K562 (cell line): ENCODE results near the gene CHPF. TPM values are rescaled to one million over a fixed set of nuclear protein-coding genes. Genes with fewer than 3 reads are reported as not detected.

Experiments used
- CHD4 ChIP-seq: fragments of 200-600 bp; sonication (generic); IDR thresholded peaks from 3 replicates; pipeline ENCODE4 v1.6.1; 2012; ENCODE audit warnings: low read depth, mild to moderate bottlenecking, mixed read lengths, low read length, inconsistent platforms; ENCODE audit not compliant: insufficient read depth, insufficient replicate concordance, poor library complexity, severe bottlenecking
- DPF2 ChIP-seq: fragments of 450-650 bp; IDR thresholded peaks from 2 replicates; pipeline ENCODE4 v1.6.1; 2016
- ETS1 ChIP-seq: conservative IDR thresholded peaks from 2 replicates; pipeline ENCODE4 v1.6.1; 2011; ENCODE audit warnings: low read depth, mild to moderate bottlenecking, low read length; ENCODE audit not compliant: control insufficient read depth
- ETS2 ChIP-seq: IDR thresholded peaks from 2 replicates; pipeline ENCODE4 v1.6.1; 2016; ENCODE audit warnings: borderline replicate concordance, missing genetic modification characterization, mild to moderate bottlenecking, moderate library complexity, missing compliant biosample characterization; ENCODE audit not compliant: poor library complexity, severe bottlenecking
- EWSR1 ChIP-seq: fragments of 450-650 bp; IDR thresholded peaks from 2 replicates; pipeline ENCODE4 v1.6.1; 2018; ENCODE audit warnings: borderline replicate concordance, mild to moderate bottlenecking, low read depth, moderate library complexity; ENCODE audit not compliant: partially characterized antibody
- FOXK1 ChIP-seq: sonication (generic); formaldehyde crosslinking; IDR thresholded peaks from 2 replicates; pipeline ENCODE4 v1.8.0; 2022; ENCODE audit warnings: missing genetic modification reagents, mild to moderate bottlenecking, borderline replicate concordance
- NFRKB ChIP-seq: fragments of 450-650 bp; IDR thresholded peaks from 2 replicates; pipeline ENCODE4 v1.6.1; 2016; ENCODE audit warnings: low read depth
- PCBP2 ChIP-seq: fragments of 200-400 bp; formaldehyde crosslinking; IDR thresholded peaks from 2 replicates; pipeline ENCODE4 v1.6.1; 2018; ENCODE audit warnings: low read length, low read depth, mild to moderate bottlenecking, moderate library complexity; ENCODE audit not compliant: poor library complexity, severe bottlenecking
- PTTG1 ChIP-seq: fragments of 450-650 bp; IDR thresholded peaks from 2 replicates; pipeline ENCODE4 v1.6.1; 2016; ENCODE audit warnings: low read depth, mild to moderate bottlenecking, missing genetic modification characterization, missing compliant biosample characterization
- SP2 ChIP-seq: IDR thresholded peaks from 2 replicates; pipeline ENCODE4 v1.6.1; 2011; ENCODE audit warnings: mild to moderate bottlenecking, low read depth, low read length, moderate library complexity; ENCODE audit not compliant: poor library complexity, severe bottlenecking; ENCODE audit errors: extremely low read depth
- TGIF2 ChIP-seq: sonication (generic); formaldehyde crosslinking; IDR thresholded peaks from 2 replicates; pipeline ENCODE4 v1.8.1; 2022; ENCODE audit warnings: mild to moderate bottlenecking, missing genetic modification reagents, moderate library complexity
- ZBTB1 ChIP-seq: sonication (generic); formaldehyde crosslinking; IDR thresholded peaks from 2 replicates; pipeline ENCODE4 v1.8.1; 2023; ENCODE audit warnings: missing genetic modification reagents, low read depth, mild to moderate bottlenecking, borderline replicate concordance
- ZNF124 ChIP-seq: sonication (generic); formaldehyde crosslinking; IDR thresholded peaks from 2 replicates; pipeline ENCODE4 v1.8.1; 2022; ENCODE audit warnings: missing genetic modification reagents
- ZNF347 ChIP-seq: fragments of 450-650 bp; formaldehyde crosslinking; IDR thresholded peaks from 2 replicates; pipeline ENCODE4 v1.4.0; 2020; ENCODE audit warnings: low read depth, mild to moderate bottlenecking, moderate library complexity
- ZNF436 ChIP-seq: fragments of 250-450, 450-650 bp; sonication (Bioruptor Pico); formaldehyde crosslinking; IDR thresholded peaks from 2 replicates; pipeline ENCODE4 v1.7.0; 2020; ENCODE audit warnings: mild to moderate bottlenecking
- ZNF518B ChIP-seq: fragments of 250-450 bp; sonication (Bioruptor Pico); IDR thresholded peaks from 2 replicates; pipeline ENCODE4 v1.5.0; 2021; ENCODE audit warnings: mild to moderate bottlenecking, moderate library complexity
- ZNF764 ChIP-seq: fragments of 250-450 bp; sonication (Bioruptor Pico); IDR thresholded peaks from 2 replicates; pipeline ENCODE4 v1.4.0; 2020; ENCODE audit warnings: low read depth, mild to moderate bottlenecking, moderate library complexity
- polyA plus RNA-seq, 8 experiments: library from polyadenylated mRNA; depleted of rRNA in 4 of 8; stranded (reverse) in 5 of 8; unstranded in 3 of 8; fragments of >200 nt; fragmentation: Nextera tagmentation in 2 of 8; fragmentation: Illumina TruSeq in 1 of 8; extraction: Ambion mirVana in 2 of 8; extraction: Trizol in 1 of 8; gene quantifications; 2 replicates each; pipeline versions ENCODE4 v1.2.1 to v1.2.3, GENCODE V29; 2011 to 2014; ENCODE audit warnings: inconsistent platforms in 1 of 8, missing spikeins in 1 of 8
- total RNA-seq, 7 experiments: library from RNA; depleted of rRNA in 6 of 7; stranded (reverse); fragments of >200 nt in 6 of 7; fragmentation: Illumina TruSeq in 2 of 7; extraction: Trizol in 2 of 7; gene quantifications; 2 replicates each; pipeline versions ENCODE4 v1.2.1 to v1.2.3, GENCODE V29; 2011 to 2021; ENCODE audit warnings: low replicate concordance in 1 of 7
- TF ChIP-seq, protein P1 (sequence below): fragments of 450-650 bp; formaldehyde crosslinking; IDR thresholded peaks from 2 replicates; pipeline ENCODE4 v1.4.0; 2020; ENCODE audit warnings: mild to moderate bottlenecking, moderate library complexity

CHPF gene
- total and polyA plus RNA-seq, 9 of the 15 experiments (the other 6 are each of a cell fraction or from before 2014, with no cell fraction given), result 0.15 to 57.2 (median 7.9) TPM

DNA sequence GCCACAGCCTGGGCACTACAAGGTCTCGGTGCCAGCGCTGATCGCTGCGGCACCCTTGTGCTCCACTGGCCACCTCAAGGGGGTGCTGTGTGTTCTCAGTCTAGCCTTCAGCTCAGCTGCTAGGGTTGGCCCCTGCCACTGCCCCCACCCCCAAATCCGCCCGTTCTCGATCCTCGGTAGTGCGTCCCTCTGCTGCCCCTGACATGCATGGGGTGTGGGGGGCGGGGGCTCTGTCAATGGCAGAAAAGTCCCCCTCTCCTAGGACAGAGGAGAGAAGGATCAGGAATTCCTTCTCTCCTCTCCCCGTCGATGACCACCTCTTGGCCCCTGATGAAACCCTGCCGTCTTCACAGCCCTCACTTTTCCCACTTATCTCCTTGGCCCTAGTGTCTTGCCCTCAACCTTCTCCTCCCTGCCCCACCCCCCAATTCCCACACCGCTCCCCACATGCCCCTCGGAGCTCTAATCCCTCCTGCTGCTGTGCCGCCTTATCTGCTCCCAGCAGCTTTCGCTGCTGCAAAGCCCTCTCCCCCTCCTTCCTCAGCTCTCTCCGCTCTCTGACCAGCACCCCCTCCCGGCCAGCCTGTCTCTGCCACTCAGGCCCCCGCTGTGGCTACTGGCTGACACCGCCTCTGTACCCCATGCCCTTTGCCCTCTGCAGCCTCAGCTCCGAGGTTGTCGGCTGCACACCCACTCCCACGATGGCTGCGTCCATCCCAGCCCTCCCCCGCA lies 33.7 kb downstream of the CHPF start (continued):
- TF ChIP-seq ETS2 (tag) (no peak), ZNF518B (CRISPR knock-in tag) (no peak), ZNF764 (CRISPR knock-in tag) (peak; percentile 89), ZNF124 (no peak), EWSR1 (no peak), PTTG1 (no peak), NFRKB (peak; percentile 49; the same call in 1 of the 2 replicates), CHD4 (peak; percentile 39), SP2 (no peak), PCBP2 (no peak), ETS1 (peak; percentile 89), ZBTB1 (CRISPR knock-in tag) (no peak), DPF2 (peak; percentile 99), FOXK1 (CRISPR knock-in tag) (no peak), ZNF436 (no peak), ZNF347 (CRISPR knock-in tag) (no peak), TGIF2 (CRISPR knock-in tag) (no peak)
- TF ChIP-seq, protein P1, sequence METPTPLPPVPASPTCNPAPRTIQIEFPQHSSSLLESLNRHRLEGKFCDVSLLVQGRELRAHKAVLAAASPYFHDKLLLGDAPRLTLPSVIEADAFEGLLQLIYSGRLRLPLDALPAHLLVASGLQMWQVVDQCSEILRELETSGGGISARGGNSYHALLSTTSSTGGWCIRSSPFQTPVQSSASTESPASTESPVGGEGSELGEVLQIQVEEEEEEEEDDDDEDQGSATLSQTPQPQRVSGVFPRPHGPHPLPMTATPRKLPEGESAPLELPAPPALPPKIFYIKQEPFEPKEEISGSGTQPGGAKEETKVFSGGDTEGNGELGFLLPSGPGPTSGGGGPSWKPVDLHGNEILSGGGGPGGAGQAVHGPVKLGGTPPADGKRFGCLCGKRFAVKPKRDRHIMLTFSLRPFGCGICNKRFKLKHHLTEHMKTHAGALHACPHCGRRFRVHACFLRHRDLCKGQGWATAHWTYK (CRISPR knock-in tag), result peak; percentile 18; the same call in 1 of the 2 replicates
